Measurements from ENCODE around the gene NOM1.

NOM1 gene

DNA sequence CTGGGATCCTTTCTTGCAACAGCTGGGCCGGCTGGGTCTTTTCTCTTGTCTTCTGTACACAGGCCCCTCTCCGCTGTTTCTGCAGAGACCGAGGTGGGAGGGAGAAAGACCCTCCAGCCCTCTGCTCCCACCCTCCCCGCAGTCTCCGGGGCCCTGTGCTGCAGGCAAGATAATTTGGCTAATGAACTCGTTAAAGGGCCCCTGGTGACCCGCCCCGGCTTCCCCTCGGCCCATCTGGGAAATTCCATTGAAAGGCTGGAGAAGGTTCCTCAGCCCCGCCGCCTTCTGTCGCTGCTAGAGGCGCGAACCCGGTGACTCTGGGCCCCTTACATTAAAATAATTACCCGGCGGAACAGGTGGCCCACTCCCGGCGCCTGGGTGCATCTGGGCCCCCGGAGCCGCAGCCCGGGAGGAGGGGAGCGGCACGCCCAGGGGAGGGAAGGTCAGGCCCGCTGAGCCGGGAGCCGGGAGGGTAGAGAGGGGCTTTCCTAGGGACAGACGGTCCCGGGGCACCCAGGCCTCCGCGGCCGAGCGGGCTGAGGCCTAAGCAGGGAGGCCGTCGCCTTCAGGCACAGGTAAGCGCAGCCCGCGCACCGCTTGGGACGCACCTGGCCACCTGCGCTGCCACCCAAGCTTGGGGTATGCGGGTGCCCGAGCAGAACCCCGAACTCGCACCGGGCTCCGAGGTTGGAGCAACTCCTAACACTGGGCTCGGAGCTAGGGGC lies 68.3 kb downstream of the NOM1 start:
- no peak for DNase-seq

DNA sequence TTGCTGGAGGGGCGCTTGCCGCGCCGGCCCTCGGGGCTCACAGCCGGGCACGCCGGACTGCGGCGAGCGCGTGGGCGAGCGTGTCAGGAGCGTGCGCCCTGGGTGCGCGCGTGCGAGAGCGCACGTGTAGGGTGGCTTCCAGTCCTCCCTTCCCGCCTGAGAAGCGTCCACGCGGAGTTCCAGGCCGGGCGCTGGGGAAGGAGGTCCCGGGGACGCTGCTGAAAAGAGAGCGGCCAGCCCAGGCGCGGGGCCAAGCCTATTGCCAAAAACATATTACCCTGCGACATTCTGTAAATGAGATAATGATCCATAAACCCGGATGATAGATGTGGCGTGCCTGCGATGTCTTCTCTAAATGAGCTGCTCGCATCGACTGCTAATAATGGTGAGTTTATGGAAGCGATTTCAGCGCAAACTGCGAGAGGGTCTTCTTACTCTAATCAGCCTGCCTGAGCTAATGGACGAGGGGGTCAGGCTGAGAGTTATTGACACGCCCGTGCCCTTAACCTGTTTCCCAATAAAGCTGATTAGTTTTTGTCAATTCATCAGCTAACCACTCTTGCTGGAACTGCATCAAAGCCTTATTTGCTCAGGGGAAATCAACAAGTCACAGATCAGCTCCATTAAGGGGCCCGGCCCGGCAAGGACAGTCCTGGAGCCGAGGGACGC lies 69.0 kb downstream of the NOM1 start:
- DNase-seq, result no peak

DNA sequence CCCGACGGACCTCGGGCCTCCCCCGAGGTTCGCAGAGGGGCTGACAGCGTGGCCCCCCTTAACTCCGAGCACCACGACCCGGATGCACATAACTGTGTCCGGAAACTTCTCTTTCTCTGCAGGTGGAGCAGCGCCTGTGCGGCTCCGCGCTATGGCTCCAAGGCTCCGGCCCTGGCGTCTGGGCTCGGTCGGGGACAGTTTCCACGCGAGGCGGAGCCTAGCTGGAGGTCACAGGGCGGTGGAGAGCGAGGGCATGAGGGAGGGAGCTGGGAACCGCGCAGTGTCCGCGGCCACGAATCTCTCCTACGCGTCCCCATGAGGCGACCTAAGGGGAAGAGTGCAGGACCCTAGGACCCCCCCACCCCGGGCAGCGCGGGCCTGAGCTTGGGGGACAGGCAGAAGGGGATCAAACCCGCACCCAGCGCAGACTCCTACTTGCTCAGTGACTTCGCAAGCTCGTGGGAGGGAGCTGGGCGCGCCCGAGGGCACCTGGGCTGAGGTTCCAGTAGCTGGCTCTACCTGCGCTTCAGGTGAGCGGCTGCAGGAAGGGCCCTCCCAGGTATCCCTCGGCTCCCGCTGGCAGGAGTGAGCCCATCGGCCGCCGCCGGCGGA lies 69.6 kb downstream of the NOM1 start:
- no peak for DNase-seq

DNA sequence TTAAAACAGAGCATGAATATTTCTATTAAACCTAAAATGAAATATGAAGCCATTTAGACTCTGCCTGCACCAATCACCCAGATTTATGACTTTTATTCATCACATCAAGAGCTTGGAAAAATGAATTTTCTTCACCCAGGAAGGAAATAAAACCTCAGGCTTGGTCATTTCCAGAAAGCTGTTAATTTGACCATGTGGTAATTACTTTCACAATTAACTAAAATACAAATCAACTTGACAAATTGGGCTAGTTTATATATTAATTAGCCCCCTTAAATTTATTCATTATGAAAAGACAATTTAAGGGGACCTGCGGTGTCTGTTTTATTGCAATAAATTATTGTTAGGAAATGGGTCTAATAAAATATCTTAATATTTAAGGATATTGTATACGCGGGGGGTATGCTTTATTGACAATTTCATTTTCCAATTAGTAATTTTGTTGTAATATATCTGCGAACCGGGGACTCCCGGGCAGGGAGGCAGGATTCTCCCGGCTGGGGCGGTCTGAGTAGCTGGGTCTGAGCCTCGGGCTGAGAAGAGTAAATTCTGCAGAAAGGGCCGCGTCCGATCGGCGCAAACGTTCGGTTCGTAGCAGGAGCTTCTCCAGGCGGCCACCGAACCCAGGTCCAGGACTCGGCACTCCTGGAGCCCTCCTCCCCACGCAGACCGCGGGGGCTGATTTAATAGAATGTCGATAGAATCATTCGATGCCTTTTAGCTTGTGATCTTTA lies 70.4 kb downstream of the NOM1 start:
- no peak for DNase-seq

DNA sequence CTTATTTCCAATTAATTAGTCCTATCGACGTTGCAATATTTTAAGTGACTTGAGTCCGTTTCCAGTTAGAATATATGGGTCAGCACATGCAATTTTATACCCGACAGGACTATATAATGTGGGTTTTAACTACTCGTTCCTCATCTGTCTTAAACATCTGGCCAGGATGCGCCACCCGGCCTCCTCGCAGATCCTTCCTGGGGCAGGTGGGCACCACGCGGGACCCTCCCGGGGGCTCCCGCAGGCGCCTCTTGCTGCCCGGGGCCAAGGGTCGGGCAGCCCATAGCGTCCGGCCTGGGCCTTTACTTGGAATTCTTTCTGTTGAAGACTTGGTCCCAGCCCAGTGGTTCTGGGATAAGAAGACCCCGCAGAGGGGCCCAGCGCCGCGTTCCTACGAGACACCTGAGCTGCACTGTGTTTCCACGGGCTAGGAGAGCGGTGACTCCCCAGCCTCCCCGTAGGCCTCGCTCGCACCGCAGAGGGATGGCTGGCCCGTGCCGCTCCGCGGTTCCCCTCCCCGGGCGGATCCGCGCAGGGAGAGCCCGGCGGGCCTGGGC lies 71.1 kb downstream of the NOM1 start:
- no peak for DNase-seq

DNA sequence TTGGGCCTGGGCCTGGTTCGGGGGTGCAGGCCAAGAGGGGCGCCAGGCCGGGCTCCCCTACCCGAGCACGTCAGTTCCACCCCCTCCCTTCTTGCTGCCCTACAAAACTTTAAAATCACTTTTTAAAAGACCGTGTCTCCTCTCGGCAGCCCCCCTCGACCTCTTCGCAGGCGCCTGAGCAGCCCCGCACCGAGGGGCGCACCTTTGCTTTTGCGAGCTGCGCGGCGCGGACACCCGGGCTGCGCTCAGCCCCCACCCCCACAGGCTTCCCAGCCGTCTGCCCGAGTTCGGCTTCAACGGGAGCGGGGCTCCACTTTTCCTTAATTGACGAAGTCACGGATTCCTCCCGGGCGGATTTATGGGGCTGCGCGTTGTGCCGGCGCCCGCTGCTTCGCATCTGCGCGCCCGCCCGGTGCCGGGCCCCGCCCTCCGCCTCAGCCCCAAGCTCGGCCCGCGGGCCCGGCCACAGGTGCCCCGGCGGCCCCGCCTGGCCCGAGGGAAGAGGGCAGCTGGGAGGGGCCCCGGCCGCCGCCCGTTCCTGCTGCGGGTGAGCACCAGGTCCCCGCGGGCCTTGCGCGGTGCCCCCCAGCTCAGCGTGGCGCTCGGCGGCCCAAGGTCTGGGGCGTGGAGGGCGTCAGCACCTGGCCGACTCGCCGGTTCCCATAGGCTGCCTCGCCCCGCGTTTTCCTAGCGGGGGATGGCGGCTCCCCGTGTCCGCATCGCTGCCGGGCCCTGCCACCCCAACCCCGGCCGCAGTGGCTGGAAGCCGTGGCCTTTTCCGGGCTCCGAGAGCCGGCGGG lies 71.8 kb downstream of the NOM1 start:
- no peak for DNase-seq

DNA sequence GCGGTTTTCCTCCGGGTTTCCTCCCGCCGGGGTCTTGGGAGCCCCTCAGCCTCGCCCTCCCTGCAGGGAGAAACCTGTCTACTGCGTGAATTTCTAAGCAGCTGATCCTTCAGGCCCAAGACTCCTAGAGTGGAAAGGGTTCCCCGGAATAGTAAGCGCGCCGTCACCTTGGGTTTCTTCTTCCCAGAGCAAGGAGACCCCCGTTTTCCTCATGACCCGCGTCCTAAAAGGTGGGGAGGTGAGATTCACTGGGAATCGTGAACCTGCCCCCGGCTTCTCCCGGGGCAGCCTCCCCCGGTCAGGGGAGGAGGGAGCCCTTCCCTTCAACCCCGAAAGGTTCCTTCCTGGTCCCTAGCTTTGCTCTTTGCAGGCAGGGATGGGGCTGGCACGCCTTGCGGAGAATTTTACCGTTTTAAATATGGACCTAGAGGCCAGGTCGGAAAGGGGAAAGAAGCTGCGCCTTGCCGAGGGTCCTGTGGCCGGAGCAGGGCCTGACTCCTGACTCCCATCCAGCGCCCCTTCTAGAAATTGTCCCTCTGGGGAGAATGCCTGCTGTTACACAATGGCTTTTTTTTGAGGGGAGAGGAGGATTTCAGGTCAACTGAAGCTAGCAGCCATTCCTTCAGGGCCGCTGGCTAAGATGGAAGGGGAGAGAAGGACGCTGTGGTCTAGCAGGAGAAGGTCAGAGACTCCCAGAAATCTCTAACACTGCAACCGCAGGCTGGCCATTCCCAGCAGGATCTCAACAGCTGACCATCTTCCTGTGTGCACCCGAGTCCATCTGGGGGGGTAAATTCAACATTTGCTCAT lies 72.6 kb downstream of the NOM1 start:
- DNase-seq, result no peak

Measured in NCI-H345 (cell line).